ENCODE measurements around the gene MRPL44. TPM values are rescaled to one million over a fixed set of nuclear protein-coding genes. Genes with fewer than 3 reads are reported as not detected.

MRPL44 gene
- total and polyA plus RNA-seq, 2 of the 13 experiments (the other 11 are each of a cell fraction or from before 2014, with no cell fraction given), result 38.4 to 78.0 TPM

DNA sequence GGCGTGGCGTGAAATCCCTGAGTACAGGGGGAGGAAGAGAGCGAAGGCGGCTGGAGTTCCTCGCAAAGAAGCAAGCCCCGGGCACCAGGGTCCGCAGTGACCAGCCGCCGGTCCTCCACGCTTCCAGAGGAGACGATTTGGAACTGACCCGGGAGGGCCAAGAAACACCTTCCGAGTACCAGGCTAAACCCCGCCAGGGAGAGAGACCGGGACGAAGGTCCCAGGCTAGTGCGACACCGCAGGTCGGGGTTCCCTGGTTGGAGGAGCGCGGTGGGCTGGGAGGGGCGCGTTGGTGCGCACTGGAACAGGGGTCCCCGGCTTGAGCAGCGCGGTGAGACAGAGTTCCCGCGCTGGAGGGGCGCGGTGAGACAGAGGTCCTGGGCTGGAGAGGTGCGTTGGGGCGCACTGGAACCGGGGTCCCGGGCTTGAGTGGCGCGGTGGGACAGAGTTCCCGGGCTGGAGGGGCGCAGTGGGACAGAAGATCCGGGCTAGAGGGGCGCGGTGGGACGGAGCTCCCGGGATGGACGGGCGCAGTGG, 13.0 kb upstream of the MRPL44 start (continued):
- TF ChIP-seq LBX2 (CRISPR knock-in tag; IDR thresholded peaks at IDR 0.05; ENCODE audit: borderline replicate concordance) (no peak), MLLT10 (CRISPR knock-in tag; IDR thresholded peaks at IDR 0.05) (no peak), ZC3H4 (CRISPR knock-in tag; IDR thresholded peaks at IDR 0.05; ENCODE audit: borderline replicate concordance) (no peak), TFDP1 (CRISPR knock-in tag; IDR thresholded peaks at IDR 0.05; ENCODE audit: borderline replicate concordance) (peak; percentile 62; the same call in 1 of the 2 replicates), SMC3 (IDR thresholded peaks at IDR 0.05; ENCODE audit: low read length) (no peak), ZNF160 (CRISPR knock-in tag; IDR thresholded peaks at IDR 0.05) (no peak), SAFB2 (CRISPR knock-in tag; IDR thresholded peaks at IDR 0.05; ENCODE audit: borderline replicate concordance, low read depth) (no peak), ZIK1 (CRISPR knock-in tag; IDR thresholded peaks at IDR 0.05; ENCODE audit: borderline replicate concordance, low read depth) (no peak; the same call in 1 of the 2 replicates), GATAD2A (CRISPR knock-in tag; IDR thresholded peaks at IDR 0.05) (peak; percentile 73), HNRNPL (IDR thresholded peaks at IDR 0.05; ENCODE audit: low read depth, low read length) (no peak), NBN (conservative IDR thresholded peaks at IDR 0.05) (no peak), HOXA5 (CRISPR knock-in tag; IDR thresholded peaks at IDR 0.05) (no peak), NFYB (CRISPR knock-in tag; IDR thresholded peaks at IDR 0.05) (peak; percentile 49), RFXAP (CRISPR knock-in tag; IDR thresholded peaks at IDR 0.05; ENCODE audit: borderline replicate concordance) (no peak), ZNF232 (CRISPR knock-in tag; IDR thresholded peaks at IDR 0.05; ENCODE audit: borderline replicate concordance) (no peak), TEAD3 (CRISPR knock-in tag; optimal IDR thresholded peaks at IDR 0.05; ENCODE audit: borderline replicate concordance) (peak; percentile 7), ZNF329 (CRISPR knock-in tag; IDR thresholded peaks at IDR 0.05; ENCODE audit: low read depth) (no peak)
- TF ChIP-seq, protein P1, sequence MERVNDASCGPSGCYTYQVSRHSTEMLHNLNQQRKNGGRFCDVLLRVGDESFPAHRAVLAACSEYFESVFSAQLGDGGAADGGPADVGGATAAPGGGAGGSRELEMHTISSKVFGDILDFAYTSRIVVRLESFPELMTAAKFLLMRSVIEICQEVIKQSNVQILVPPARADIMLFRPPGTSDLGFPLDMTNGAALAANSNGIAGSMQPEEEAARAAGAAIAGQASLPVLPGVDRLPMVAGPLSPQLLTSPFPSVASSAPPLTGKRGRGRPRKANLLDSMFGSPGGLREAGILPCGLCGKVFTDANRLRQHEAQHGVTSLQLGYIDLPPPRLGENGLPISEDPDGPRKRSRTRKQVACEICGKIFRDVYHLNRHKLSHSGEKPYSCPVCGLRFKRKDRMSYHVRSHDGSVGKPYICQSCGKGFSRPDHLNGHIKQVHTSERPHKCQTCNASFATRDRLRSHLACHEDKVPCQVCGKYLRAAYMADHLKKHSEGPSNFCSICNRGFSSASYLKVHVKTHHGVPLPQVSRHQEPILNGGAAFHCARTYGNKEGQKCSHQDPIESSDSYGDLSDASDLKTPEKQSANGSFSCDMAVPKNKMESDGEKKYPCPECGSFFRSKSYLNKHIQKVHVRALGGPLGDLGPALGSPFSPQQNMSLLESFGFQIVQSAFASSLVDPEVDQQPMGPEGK (CRISPR knock-in tag; IDR thresholded peaks at IDR 0.05), result peak; percentile 76
- TF ChIP-seq, protein P2, sequence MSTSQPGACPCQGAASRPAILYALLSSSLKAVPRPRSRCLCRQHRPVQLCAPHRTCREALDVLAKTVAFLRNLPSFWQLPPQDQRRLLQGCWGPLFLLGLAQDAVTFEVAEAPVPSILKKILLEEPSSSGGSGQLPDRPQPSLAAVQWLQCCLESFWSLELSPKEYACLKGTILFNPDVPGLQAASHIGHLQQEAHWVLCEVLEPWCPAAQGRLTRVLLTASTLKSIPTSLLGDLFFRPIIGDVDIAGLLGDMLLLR (CRISPR knock-in tag; IDR thresholded peaks at IDR 0.05), result no peak
- TF ChIP-seq, protein P3, sequence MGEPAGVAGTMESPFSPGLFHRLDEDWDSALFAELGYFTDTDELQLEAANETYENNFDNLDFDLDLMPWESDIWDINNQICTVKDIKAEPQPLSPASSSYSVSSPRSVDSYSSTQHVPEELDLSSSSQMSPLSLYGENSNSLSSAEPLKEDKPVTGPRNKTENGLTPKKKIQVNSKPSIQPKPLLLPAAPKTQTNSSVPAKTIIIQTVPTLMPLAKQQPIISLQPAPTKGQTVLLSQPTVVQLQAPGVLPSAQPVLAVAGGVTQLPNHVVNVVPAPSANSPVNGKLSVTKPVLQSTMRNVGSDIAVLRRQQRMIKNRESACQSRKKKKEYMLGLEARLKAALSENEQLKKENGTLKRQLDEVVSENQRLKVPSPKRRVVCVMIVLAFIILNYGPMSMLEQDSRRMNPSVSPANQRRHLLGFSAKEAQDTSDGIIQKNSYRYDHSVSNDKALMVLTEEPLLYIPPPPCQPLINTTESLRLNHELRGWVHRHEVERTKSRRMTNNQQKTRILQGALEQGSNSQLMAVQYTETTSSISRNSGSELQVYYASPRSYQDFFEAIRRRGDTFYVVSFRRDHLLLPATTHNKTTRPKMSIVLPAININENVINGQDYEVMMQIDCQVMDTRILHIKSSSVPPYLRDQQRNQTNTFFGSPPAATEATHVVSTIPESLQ (CRISPR knock-in tag; conservative IDR thresholded peaks at IDR 0.05), result no peak
- TF ChIP-seq, protein P4, sequence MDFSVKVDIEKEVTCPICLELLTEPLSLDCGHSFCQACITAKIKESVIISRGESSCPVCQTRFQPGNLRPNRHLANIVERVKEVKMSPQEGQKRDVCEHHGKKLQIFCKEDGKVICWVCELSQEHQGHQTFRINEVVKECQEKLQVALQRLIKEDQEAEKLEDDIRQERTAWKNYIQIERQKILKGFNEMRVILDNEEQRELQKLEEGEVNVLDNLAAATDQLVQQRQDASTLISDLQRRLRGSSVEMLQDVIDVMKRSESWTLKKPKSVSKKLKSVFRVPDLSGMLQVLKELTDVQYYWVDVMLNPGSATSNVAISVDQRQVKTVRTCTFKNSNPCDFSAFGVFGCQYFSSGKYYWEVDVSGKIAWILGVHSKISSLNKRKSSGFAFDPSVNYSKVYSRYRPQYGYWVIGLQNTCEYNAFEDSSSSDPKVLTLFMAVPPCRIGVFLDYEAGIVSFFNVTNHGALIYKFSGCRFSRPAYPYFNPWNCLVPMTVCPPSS (IDR thresholded peaks at IDR 0.05), result no peak
- TF ChIP-seq, protein P5, sequence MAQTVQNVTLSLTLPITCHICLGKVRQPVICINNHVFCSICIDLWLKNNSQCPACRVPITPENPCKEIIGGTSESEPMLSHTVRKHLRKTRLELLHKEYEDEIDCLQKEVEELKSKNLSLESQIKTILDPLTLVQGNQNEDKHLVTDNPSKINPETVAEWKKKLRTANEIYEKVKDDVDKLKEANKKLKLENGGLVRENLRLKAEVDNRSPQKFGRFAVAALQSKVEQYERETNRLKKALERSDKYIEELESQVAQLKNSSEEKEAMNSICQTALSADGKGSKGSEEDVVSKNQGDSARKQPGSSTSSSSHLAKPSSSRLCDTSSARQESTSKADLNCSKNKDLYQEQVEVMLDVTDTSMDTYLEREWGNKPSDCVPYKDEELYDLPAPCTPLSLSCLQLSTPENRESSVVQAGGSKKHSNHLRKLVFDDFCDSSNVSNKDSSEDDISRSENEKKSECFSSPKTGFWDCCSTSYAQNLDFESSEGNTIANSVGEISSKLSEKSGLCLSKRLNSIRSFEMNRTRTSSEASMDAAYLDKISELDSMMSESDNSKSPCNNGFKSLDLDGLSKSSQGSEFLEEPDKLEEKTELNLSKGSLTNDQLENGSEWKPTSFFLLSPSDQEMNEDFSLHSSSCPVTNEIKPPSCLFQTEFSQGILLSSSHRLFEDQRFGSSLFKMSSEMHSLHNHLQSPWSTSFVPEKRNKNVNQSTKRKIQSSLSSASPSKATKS (CRISPR knock-in tag; IDR thresholded peaks at IDR 0.05), result no peak

Data from HepG2 (cell line).